HG03460 (cell line): ENCODE results near the gene ZNF426.

Source experiments
- ATAC-seq: cut with Tn5 transposase; IDR thresholded peaks from one replicate; pipeline ENCODE4 v1.9.1; 2021; ENCODE audit not compliant: unreplicated experiment

ZNF426 gene

GRCh38 chr19:9498183-9498902 is 40.1 kb downstream of the ZNF426 start, which contains the start of gene ZNF560:
ZNF560 (minus strand) TSS chr19:9498616; CDS start chr19:9475313, 23,303 bp downstream.
- no peak for ATAC-seq

- ATAC-seq, result no peak
Measured at GRCh38 chr19:9494096-9494495, 44.3 kb downstream of the ZNF426 start.

- no peak for ATAC-seq
Measured at GRCh38 chr19:9487016-9487415, 51.4 kb downstream of the ZNF426 start.

GRCh38 chr19:9485140-9485539 is 53.3 kb downstream of the ZNF426 start:
- no peak for ATAC-seq

- ATAC-seq, result no peak
Measured at GRCh38 chr19:9474975-9475374, 63.5 kb downstream of the ZNF426 start.
